ENCODE data around the gene NCOA1.
"Not testable (repeated sequence)": the region's sequence is repeated elsewhere in the genome, so short reads cannot be mapped to it uniquely, and the experiment has no call there.

Gene NCOA1

DNA sequence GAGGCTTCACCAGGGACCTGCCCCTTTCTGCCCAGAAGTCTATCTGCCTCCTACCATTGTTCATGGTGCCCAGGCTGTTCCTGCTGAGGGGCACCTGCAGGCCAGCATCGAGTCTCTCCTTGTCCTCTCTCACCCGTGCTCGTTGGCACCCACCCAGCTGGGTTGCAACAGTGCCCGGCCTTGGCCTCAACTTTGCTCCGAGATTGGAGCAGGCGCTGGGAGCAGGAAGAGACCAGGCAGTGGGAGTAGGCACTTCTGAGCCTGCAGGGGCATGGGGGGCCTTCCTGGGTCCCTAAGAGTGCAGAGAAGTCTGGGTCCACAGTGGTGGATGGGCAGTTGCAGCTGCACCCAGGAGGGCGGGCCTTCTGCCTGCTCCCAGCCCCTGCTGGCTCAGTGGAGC lies 75.6 kb downstream of the NCOA1 start:
- no peak for TF ChIP-seq ESRRG (CRISPR knock-in tag; IDR thresholded peaks at IDR 0.05)
- no peak for TF ChIP-seq OSR1 (CRISPR knock-in tag; IDR thresholded peaks at IDR 0.05)
- TF ChIP-seq CSDC2 (CRISPR knock-in tag; IDR thresholded peaks at IDR 0.05), result no peak
- TF ChIP-seq PATZ1 (CRISPR knock-in tag; IDR thresholded peaks at IDR 0.05; ENCODE audit: borderline replicate concordance), result no peak
- TF ChIP-seq ZFP30 (CRISPR knock-in tag; IDR thresholded peaks at IDR 0.05), result no peak
- no peak for TF ChIP-seq TSHZ2 (CRISPR knock-in tag; IDR thresholded peaks at IDR 0.05)
- TF ChIP-seq RARB (CRISPR knock-in tag; IDR thresholded peaks at IDR 0.05), result no peak
- TF ChIP-seq, protein P1, sequence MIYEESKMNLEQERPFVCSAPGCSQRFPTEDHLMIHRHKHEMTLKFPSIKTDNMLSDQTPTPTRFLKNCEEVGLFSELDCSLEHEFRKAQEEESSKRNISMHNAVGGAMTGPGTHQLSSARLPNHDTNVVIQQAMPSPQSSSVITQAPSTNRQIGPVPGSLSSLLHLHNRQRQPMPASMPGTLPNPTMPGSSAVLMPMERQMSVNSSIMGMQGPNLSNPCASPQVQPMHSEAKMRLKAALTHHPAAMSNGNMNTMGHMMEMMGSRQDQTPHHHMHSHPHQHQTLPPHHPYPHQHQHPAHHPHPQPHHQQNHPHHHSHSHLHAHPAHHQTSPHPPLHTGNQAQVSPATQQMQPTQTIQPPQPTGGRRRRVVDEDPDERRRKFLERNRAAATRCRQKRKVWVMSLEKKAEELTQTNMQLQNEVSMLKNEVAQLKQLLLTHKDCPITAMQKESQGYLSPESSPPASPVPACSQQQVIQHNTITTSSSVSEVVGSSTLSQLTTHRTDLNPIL (CRISPR knock-in tag; IDR thresholded peaks at IDR 0.05; ENCODE audit: low read depth), result no peak
- no peak for TF ChIP-seq ARNTL (CRISPR knock-in tag; IDR thresholded peaks at IDR 0.05; ENCODE audit: borderline replicate concordance, low read depth)
- no peak for TF ChIP-seq ISL1 (CRISPR knock-in tag; IDR thresholded peaks at IDR 0.05)
- ATAC-seq, result no peak

DNA sequence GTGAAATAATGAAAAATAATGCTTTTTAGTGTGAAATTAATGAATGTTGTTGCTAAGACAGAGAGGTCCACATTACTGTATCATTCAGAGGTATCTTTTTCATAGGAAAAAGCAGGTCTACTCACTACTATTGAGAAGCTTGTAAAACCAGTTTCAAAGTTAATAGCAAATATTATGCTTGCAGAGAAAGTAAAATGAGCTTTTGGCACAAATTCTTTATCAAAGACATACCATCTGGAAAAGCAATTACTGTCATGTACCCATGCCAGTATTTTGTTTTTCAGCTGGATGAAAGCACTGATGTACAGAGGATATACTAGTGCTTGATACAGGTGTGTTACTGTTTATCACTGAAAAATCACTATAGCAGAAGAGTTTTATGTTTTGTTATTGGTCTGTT lies 77.5 kb downstream of the NCOA1 start:
- no peak for ATAC-seq
- TF ChIP-seq CSDC2 (CRISPR knock-in tag; IDR thresholded peaks at IDR 0.05) (no peak), GLIS3 (CRISPR knock-in tag; IDR thresholded peaks at IDR 0.05) (no peak), TCF4 (CRISPR knock-in tag; IDR thresholded peaks at IDR 0.05; ENCODE audit: borderline replicate concordance) (no peak), ESRRG (CRISPR knock-in tag; IDR thresholded peaks at IDR 0.05) (no peak), RARB (CRISPR knock-in tag; IDR thresholded peaks at IDR 0.05) (no peak), PPARA (CRISPR knock-in tag; IDR thresholded peaks at IDR 0.05; ENCODE audit: borderline replicate concordance) (no peak), ISL1 (CRISPR knock-in tag; IDR thresholded peaks at IDR 0.05) (no peak)

DNA sequence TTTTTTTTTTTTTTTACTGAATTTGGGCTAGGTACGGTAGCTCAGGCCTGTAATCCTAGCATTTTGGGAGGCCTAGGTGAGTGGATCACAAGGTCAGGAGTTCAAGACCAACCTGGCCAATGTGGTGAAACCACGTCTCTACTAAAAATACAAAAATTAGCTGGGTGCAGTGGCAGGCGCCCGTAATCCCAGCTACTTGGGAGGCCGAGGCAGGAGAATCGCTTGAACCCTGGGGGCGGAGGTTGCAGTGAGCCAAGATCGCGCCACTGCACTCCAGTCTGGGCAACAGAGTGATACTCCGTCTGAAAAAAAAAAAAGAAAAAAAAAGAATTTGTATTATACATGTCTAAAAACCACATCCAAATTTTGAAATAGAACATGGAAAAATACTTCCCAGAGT lies 78.5 kb downstream of the NCOA1 start:
- ATAC-seq, result not testable (repeated sequence)

DNA sequence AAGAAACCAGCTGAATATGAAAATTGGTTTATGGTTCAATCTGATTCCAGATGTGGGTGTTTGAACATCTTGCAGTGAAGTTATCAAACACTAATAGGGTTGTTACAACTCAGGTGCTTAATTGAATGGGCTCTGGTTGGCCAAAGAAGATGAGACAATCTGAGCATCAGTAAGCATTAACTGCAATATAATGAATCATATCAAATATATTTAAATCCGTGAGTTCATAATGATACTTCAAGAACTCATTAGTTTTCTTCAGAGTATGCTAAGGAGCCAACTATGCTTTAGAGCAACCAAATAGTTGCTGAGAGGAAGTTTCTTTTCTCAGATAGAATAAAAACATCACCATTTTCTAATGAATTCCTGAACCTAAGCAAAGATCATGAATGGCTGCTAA lies 79.2 kb downstream of the NCOA1 start:
- TF ChIP-seq CSRNP3 (CRISPR knock-in tag; IDR thresholded peaks at IDR 0.05), result no peak
- ATAC-seq, result no peak

- no peak for ATAC-seq
- TF ChIP-seq ISL1 (CRISPR knock-in tag; IDR thresholded peaks at IDR 0.05) (no peak), CSRNP3 (CRISPR knock-in tag; IDR thresholded peaks at IDR 0.05) (no peak), ZNF8 (CRISPR knock-in tag; IDR thresholded peaks at IDR 0.05) (no peak), GLIS3 (CRISPR knock-in tag; IDR thresholded peaks at IDR 0.05) (no peak), PATZ1 (CRISPR knock-in tag; IDR thresholded peaks at IDR 0.05; ENCODE audit: borderline replicate concordance) (no peak), ZNF565 (CRISPR knock-in tag; conservative IDR thresholded peaks at IDR 0.05; ENCODE audit: low read depth) (no peak), ZFP3 (CRISPR knock-in tag; IDR thresholded peaks at IDR 0.05) (no peak)
Measured at GRCh38 chr2:24571828-24572442, 80.9 kb downstream of the NCOA1 start.

Data from SK-N-SH treated with all-trans-retinoic acid at 6 μM for 48 hours (cell line).